ENCODE results near the gene EGFLAM. TPM values are rescaled to one million over a fixed set of nuclear protein-coding genes. Genes with fewer than 3 reads are reported as not detected.

The EGFLAM gene
- total RNA-seq, 1 experiment from 2014 or later: not detected

- Histone ChIP-seq H3K9me3 (no peaks in the 10 kb centered on the region), H3K27me3 (replicated peaks; ENCODE audit: control insufficient read depth, insufficient read depth, low read length) (no peaks in the 10 kb centered on the region), H3K4me1 (no peaks in the 10 kb centered on the region), H3K4me3 (ENCODE audit: low read depth, low read length) (no peak overlapping the region), H3K36me3 (ENCODE audit: control insufficient read depth, insufficient read depth, low read length) (no peaks in the 10 kb centered on the region)
- H3K27ac Mint-ChIP-seq (ENCODE audit: unreplicated experiment): no peak overlapping the region
- no peaks in the 10 kb centered on the region for H3K27me3 Mint-ChIP-seq (ENCODE audit: insufficient read depth, unreplicated experiment)
- H3K36me3 Mint-ChIP-seq (ENCODE audit: insufficient read depth, unreplicated experiment): no peaks in the 10 kb centered on the region
- no peak for DNase-seq
- no peaks in the 10 kb centered on the region for H3K4me1 Mint-ChIP-seq (ENCODE audit: low read depth, unreplicated experiment)
- no peak for TF ChIP-seq CTCF (IDR thresholded peaks at IDR 0.05; ENCODE audit: insufficient read depth in 1 of 2, low read depth in 1 of 2, low read length in 1 of 2, severe bottlenecking in 1 of 2, unreplicated experiment in 1 of 2)
- ChIA-PET POLR2A (interaction anchor here (0.6 kb wide), 1 partner anchor 1183 kb away, joined by 3 read pairs; no protein-coding TSS in a partner anchor), CTCF (no interaction called here)
- no peaks in the 10 kb centered on the region for H3K9me3 Mint-ChIP-seq (ENCODE audit: unreplicated experiment)
- intact Hi-C loops (cut with micrococcal nuclease; ENCODE audit: unreplicated experiment): no loop called here
- H3K4me3 Mint-ChIP-seq (ENCODE audit: unreplicated experiment): no peak overlapping the region
- no TSS peak for BruUV-seq (replicated peaks)
These were observed 250.8 kb downstream of the EGFLAM start for GRCh38 chr5:38509185-38509584.

All from Caco-2 (cell line).